GM12878 (cell line): Measurements from ENCODE around the gene SLC25A39. TPM values are rescaled to one million over a fixed set of nuclear protein-coding genes. Genes with fewer than 3 reads are reported as not detected.

ENCODE experiments used
- ATF3 ChIP-seq: IDR thresholded peaks from 2 replicates; pipeline ENCODE4 v1.6.1; 2011; ENCODE audit warnings: low read depth, mild to moderate bottlenecking, low read length, moderate library complexity, borderline replicate concordance; ENCODE audit errors: extremely low read depth
- BCL11A ChIP-seq: IDR thresholded peaks from 2 replicates; pipeline ENCODE4 v1.6.1; 2011; ENCODE audit warnings: low read depth, low read length
- CBX5 ChIP-seq: sonication (generic); IDR thresholded peaks from 2 replicates; pipeline ENCODE4 v1.6.1; 2016; ENCODE audit warnings: low read depth, moderate library complexity, mild to moderate bottlenecking, inconsistent platforms
- CEBPZ ChIP-seq: fragments of 150-350 bp; IDR thresholded peaks from 2 replicates; pipeline ENCODE4 v1.6.1; 2016; ENCODE audit warnings: low read depth, low read length
- FOS ChIP-seq: IDR thresholded peaks from 3 replicates; pipeline ENCODE4 v1.6.1; 2011; ENCODE audit warnings: borderline replicate concordance; ENCODE audit not compliant: insufficient read length; ENCODE audit errors: extremely low read depth
- IRF4 ChIP-seq: IDR thresholded peaks from 2 replicates; pipeline ENCODE4 v1.6.1; 2011; ENCODE audit warnings: low read depth, low read length
- IRF5 ChIP-seq: fragments of 450-650 bp; IDR thresholded peaks from 2 replicates; pipeline ENCODE4 v1.6.1; 2017; ENCODE audit warnings: borderline replicate concordance
- MEF2A ChIP-seq: IDR thresholded peaks from 2 replicates; pipeline ENCODE4 v1.6.1; 2011; ENCODE audit warnings: low read depth, mild to moderate bottlenecking, low read length, moderate library complexity; ENCODE audit not compliant: insufficient read depth
- MTA3 ChIP-seq: IDR thresholded peaks from 2 replicates; pipeline ENCODE4 v1.6.1; 2012; ENCODE audit warnings: low read length, inconsistent platforms, borderline replicate concordance
- NFYA ChIP-seq: IDR thresholded peaks from 2 replicates; pipeline ENCODE4 v1.6.1; 2011; ENCODE audit warnings: low read depth, mild to moderate bottlenecking, low read length, improper control_type of control experiment, borderline replicate concordance
- RBBP5 ChIP-seq: fragments of 200-600 bp; sonication (generic); conservative IDR thresholded peaks from 2 replicates; pipeline ENCODE4 v1.6.1; 2016
- SPI1 ChIP-seq: IDR thresholded peaks from 2 replicates; pipeline ENCODE4 v1.6.1; 2011; ENCODE audit warnings: low read depth, mild to moderate bottlenecking, low read length, moderate library complexity, borderline replicate concordance; ENCODE audit not compliant: insufficient read depth
- STAT1 ChIP-seq: fragments of 450-650 bp; conservative IDR thresholded peaks from 2 replicates; pipeline ENCODE4 v1.6.1; 2014; ENCODE audit warnings: antibody characterized with exemption, mild to moderate bottlenecking
- ZBTB40 ChIP-seq: fragments of 450-650 bp; IDR thresholded peaks from 2 replicates; pipeline ENCODE4 v1.6.1; 2016; ENCODE audit warnings: mild to moderate bottlenecking, moderate library complexity, borderline replicate concordance
- ZNF274 ChIP-seq: IDR thresholded peaks from one replicate; pipeline ENCODE4 v1.8.0; 2011; ENCODE audit not compliant: insufficient read length, insufficient read depth
- ZNF687 ChIP-seq: fragments of 450-650 bp; IDR thresholded peaks from 2 replicates; pipeline ENCODE4 v1.6.1; 2017; ENCODE audit warnings: mild to moderate bottlenecking, moderate library complexity
- polyA plus RNA-seq, 11 experiments: library from polyadenylated mRNA; depleted of rRNA in 4 of 11; unstranded in 6 of 11; stranded (reverse) in 5 of 11; fragments of >200 nt; fragmentation: Nextera tagmentation in 4 of 11; fragmentation: Illumina TruSeq in 1 of 11; extraction: Ambion mirVana in 4 of 11; extraction: Trizol in 1 of 11; gene quantifications; 1 replicate in 1 of 11; 2 replicates in 10 of 11; pipeline versions ENCODE4 v1.2.1 to v1.2.3, GENCODE V29; 2011 to 2016; ENCODE audit warnings: inconsistent platforms in 2 of 11, missing spikeins in 2 of 11, low read depth in 1 of 11
- total RNA-seq, 4 experiments: library from RNA; depleted of rRNA in 3 of 4; stranded (reverse); fragments of >200 nt in 3 of 4; fragmentation: Illumina TruSeq in 1 of 4; extraction: Trizol in 1 of 4; gene quantifications; 2 replicates each; pipeline versions ENCODE4 v1.2.1 to v1.2.3, GENCODE V29; 2013 to 2021

SLC25A39 gene
- total and polyA plus RNA-seq, 10 of the 15 experiments (the other 5 are each of a cell fraction or from before 2014, with no cell fraction given) = 3.5 to 270 (median 150) TPM

- TF ChIP-seq ZBTB40 (no peak), STAT1 (0 out of 2 replicates have a peak, but pooled peaks have one; percentile 41), MEF2A (no peak), IRF4 (no peak), NFYA (no peak), MTA3 (no peak), ATF3 (no peak), CEBPZ (no peak), IRF5 (no peak), ZNF687 (peak; percentile 89), SPI1 (no peak), FOS (no peak), BCL11A (no peak), RBBP5 (no peak), CBX5 (no peak), ZNF274 (no peak)
Observed at GRCh38 chr17:44324571-44325275, at the start of gene SLC25A39 (continued).
